ENCODE results near the gene CDK13. TPM values are rescaled to one million over a fixed set of nuclear protein-coding genes. Genes with fewer than 3 reads are reported as not detected.

Gene CDK13
- polyA plus RNA-seq, 3 donors = 8.8 to 25.7 (median 11.2) TPM

DNA sequence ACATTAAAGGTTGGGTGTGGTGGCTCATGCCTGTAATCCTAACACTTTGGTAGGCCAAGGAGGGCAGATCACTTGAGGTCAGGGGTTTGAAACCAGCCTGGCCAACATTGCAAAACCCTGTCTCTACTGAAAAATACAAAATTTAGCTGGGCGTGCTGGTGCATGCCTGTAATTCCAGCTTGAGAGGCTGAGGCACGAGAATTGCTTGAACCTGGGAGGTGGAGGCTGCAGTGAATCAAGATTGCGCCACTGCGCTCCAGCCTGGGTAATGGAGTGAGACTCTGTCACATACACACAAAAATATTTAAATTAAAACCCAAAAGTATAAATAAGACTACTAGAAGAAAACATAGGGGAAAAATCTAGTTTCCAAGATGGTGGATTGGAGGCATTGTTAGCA lies 41.9 kb upstream of the CDK13 start:
- intact Hi-C loops (cut with micrococcal nuclease) = no loop called here
- peaks cover 10% of the 10 kb centered on the region for H3K4me1 Mint-ChIP-seq
- no peak overlapping the region for H3K4me3 Mint-ChIP-seq
- no peak overlapping the region for H3K27ac Mint-ChIP-seq
- no peak overlapping the region for H2AFZ ChIP-seq (ENCODE audit: insufficient read depth, low read depth, low read length, poor library complexity, severe bottlenecking)
- H3K27me3 Mint-ChIP-seq (ENCODE audit: low read depth in 3 of 3) = peaks cover 0 to 3% (median 3%) of the 10 kb centered on the region in 3 donors
- WGBS (ENCODE audit: insufficient coverage) = 92% methylated on average over 2 of the region's 4 CpGs
- H3K9ac ChIP-seq (ENCODE audit: insufficient read depth, low read length, poor library complexity, severe bottlenecking) = no peak overlapping the region
- H3K4me2 ChIP-seq (replicated peaks; ENCODE audit: extremely low read depth, low read length, poor library complexity, severe bottlenecking) = no peak overlapping the region
- no peaks in the 10 kb centered on the region for H3K36me3 Mint-ChIP-seq
- H3K4me1 ChIP-seq (ENCODE audit: control insufficient read depth in 1 of 2, insufficient read depth in 2 of 2, low read length in 2 of 2) = peaks cover 0 to 5% of the 10 kb centered on the region in 2 donors
- no peak overlapping the region for H3K4me3 ChIP-seq (replicated peaks in 1 of 3; ENCODE audit: low read depth in 2 of 3, low read length in 3 of 3)
- DNase-seq = no peak
- TF ChIP-seq, protein P1, sequence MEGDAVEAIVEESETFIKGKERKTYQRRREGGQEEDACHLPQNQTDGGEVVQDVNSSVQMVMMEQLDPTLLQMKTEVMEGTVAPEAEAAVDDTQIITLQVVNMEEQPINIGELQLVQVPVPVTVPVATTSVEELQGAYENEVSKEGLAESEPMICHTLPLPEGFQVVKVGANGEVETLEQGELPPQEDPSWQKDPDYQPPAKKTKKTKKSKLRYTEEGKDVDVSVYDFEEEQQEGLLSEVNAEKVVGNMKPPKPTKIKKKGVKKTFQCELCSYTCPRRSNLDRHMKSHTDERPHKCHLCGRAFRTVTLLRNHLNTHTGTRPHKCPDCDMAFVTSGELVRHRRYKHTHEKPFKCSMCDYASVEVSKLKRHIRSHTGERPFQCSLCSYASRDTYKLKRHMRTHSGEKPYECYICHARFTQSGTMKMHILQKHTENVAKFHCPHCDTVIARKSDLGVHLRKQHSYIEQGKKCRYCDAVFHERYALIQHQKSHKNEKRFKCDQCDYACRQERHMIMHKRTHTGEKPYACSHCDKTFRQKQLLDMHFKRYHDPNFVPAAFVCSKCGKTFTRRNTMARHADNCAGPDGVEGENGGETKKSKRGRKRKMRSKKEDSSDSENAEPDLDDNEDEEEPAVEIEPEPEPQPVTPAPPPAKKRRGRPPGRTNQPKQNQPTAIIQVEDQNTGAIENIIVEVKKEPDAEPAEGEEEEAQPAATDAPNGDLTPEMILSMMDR (IDR thresholded peaks at IDR 0.05) = no peak
- H3K36me3 ChIP-seq (replicated peaks in 1 of 2; ENCODE audit: control insufficient read depth in 1 of 2, insufficient read depth in 2 of 2, low read length in 2 of 2) = no peaks in the 10 kb centered on the region
- H3K79me2 ChIP-seq (ENCODE audit: insufficient read depth, low read length) = no peaks in the 10 kb centered on the region
- peaks cover 0 to 3% of the 10 kb centered on the region in 2 donors for H3K9me3 ChIP-seq (replicated peaks in 1 of 2; ENCODE audit: control insufficient read depth in 1 of 2, insufficient read depth in 1 of 2, low read length in 2 of 2)
- no peaks in the 10 kb centered on the region for H3K27me3 ChIP-seq (ENCODE audit: control insufficient read depth in 2 of 2, insufficient read depth in 2 of 2, low read length in 2 of 2)
- no peak overlapping the region for H3K27ac ChIP-seq (ENCODE audit: low read depth in 1 of 2, low read length in 2 of 2)
- no peaks in the 10 kb centered on the region for H4K20me1 ChIP-seq (ENCODE audit: insufficient read depth, low read length)
- peaks cover 3 to 19% (median 10%) of the 10 kb centered on the region in 7 donors for H3K9me3 Mint-ChIP-seq

DNA sequence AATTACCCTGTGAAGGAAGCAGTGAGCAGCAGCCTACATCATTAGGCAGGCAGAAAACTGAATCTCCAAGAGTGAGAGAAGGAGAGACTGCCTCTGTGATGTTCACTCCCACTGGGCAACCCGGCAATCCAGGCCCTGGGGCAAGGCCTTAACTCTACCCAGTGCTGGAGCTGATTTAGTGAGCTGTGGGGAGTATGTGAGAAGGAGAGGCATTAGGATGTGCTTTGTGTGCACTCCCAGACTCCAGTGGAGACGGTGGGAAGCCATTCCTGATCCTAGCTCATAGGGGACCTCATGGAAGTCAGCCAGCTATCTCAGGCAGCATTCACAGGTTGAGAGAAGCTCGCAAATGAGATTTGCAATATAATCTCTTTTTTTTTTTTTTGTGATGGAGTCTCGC lies 41.1 kb upstream of the CDK13 start:
- Histone ChIP-seq H3K79me2 (ENCODE audit: insufficient read depth, low read length) (no peaks in the 10 kb centered on the region), H3K27ac (ENCODE audit: low read depth in 1 of 2, low read length in 2 of 2) (no peak overlapping the region), H3K4me2 (replicated peaks; ENCODE audit: extremely low read depth, low read length, poor library complexity, severe bottlenecking) (no peak overlapping the region), H4K20me1 (ENCODE audit: insufficient read depth, low read length) (no peaks in the 10 kb centered on the region), H3K27me3 (ENCODE audit: control insufficient read depth in 2 of 2, insufficient read depth in 2 of 2, low read length in 2 of 2) (no peaks in the 10 kb centered on the region), H3K9me3 (replicated peaks in 1 of 2; ENCODE audit: control insufficient read depth in 1 of 2, insufficient read depth in 1 of 2, low read length in 2 of 2) (no peaks in the 10 kb centered on the region), H2AFZ (ENCODE audit: insufficient read depth, low read depth, low read length, poor library complexity, severe bottlenecking) (no peak overlapping the region), H3K4me3 (replicated peaks in 1 of 3; ENCODE audit: low read depth in 2 of 3, low read length in 3 of 3) (no peak overlapping the region), H3K36me3 (replicated peaks in 1 of 2; ENCODE audit: control insufficient read depth in 1 of 2, insufficient read depth in 2 of 2, low read length in 2 of 2) (no peaks in the 10 kb centered on the region), H3K4me1 (ENCODE audit: control insufficient read depth in 1 of 2, insufficient read depth in 2 of 2, low read length in 2 of 2) (peaks cover 0 to 5% of the 10 kb centered on the region in 2 donors), H3K9ac (ENCODE audit: insufficient read depth, low read length, poor library complexity, severe bottlenecking) (no peak overlapping the region)
- DNase-seq = no peak
- Mint-ChIP-seq H3K36me3 (no peaks in the 10 kb centered on the region), H3K27me3 (ENCODE audit: low read depth in 3 of 3) (peaks cover 3% of the 10 kb centered on the region in 3 donors), H3K27ac (no peak overlapping the region), H3K4me1 (peaks cover 10% of the 10 kb centered on the region), H3K9me3 (peaks cover 0 to 14% (median 10%) of the 10 kb centered on the region in 7 donors), H3K4me3 (no peak overlapping the region)
- intact Hi-C loops (cut with micrococcal nuclease) = no loop called here
- TF ChIP-seq, protein P1 (IDR thresholded peaks at IDR 0.05) = no peak
- 93% methylated on average over 2 of the region's 4 CpGs for WGBS (ENCODE audit: insufficient coverage)
